K562 (cell line): Measurements from ENCODE around the gene COMMD1. TPM values are rescaled to one million over a fixed set of nuclear protein-coding genes. Genes with fewer than 3 reads are reported as not detected.

ENCODE experiments used
- ATAC-seq: fragments of 200-7000 bp; cut with Tn5 transposase; 3 replicates; pipeline ENCODE4 v1.9.1; 2020; ENCODE audit warnings: moderate library complexity
- BruUV-seq: library from RNA; stranded (reverse); fragments of 400-500 nt; replicated peaks from 2 replicates; lab custom pipeline; 2021; lab: Mats Ljungman, UMichigan
- CTCF ChIA-PET: fragments of 300-600 bp; formaldehyde crosslinking; extraction: SDS; loops from one replicate; lab custom pipeline; 2021; ENCODE audit warnings: low intra/inter-chr PET ratio; lab: Yijun Ruan, JAX
- POLR2A ChIA-PET: fragments of 300-600, 350-650 bp; sonication (Branson Sonifier 250); formaldehyde crosslinking; extraction: SDS; loops from one replicate; lab custom pipeline; 2021; ENCODE audit warnings: antibody characterized with exemption, inconsistent platforms; lab: Yijun Ruan, JAX
- DNase-seq, 4 experiments: peaks; one replicate each; pipeline versions ENCODE4 v3.0.0 to v3.0.0-alpha.2; 2011 to 2018; ENCODE audit warnings: low spot score in 3 of 4, mixed read lengths in 3 of 4; ENCODE audit errors: extremely low read depth in 1 of 4
- FAIRE-seq: peaks from 2 replicates; lab custom pipeline; 2011; peaks lifted over from hg19 to GRCh38; lab: Jason Lieb, UNC
- H2AFZ ChIP-seq: 2 replicates; pipeline ENCODE4 v1.6.0; 2011; ENCODE audit warnings: low read depth, low read length, control low read depth, inconsistent platforms
- H3K27ac ChIP-seq: fragments of 200-600 bp; 3 replicates; pipeline ENCODE4 v1.8.0; 2011; ENCODE audit warnings: low read depth, mild to moderate bottlenecking, control low read depth, inconsistent platforms, low read length, moderate library complexity, mixed read lengths; ENCODE audit errors: extremely low read depth
- H3K27me3 ChIP-seq, 2 experiments: fragments of 300-600 bp in 1 of 2; 2 replicates in 1 of 2; 3 replicates in 1 of 2; pipeline versions ENCODE4 v1.6.0 to v1.8.0; 2011; ENCODE audit warnings: inconsistent platforms in 2 of 2, low read length in 2 of 2, mild to moderate bottlenecking in 1 of 2, mixed read lengths in 1 of 2, moderate library complexity in 1 of 2; ENCODE audit not compliant: control insufficient read depth in 2 of 2, insufficient read depth in 2 of 2
- H3K36me3 ChIP-seq: fragments of 300-600 bp; 3 replicates; pipeline ENCODE4 v1.8.0; 2011; ENCODE audit warnings: mild to moderate bottlenecking, low read length, inconsistent platforms; ENCODE audit not compliant: control insufficient read depth, insufficient read depth
- H3K4me1 ChIP-seq, 2 experiments: fragments of 200-600 bp in 1 of 2; replicated peaks in 1 of 2; 2 replicates in 1 of 2; 3 replicates in 1 of 2; pipeline versions ENCODE4 v1.5.1 to v1.8.0; 2011; ENCODE audit warnings: inconsistent platforms in 2 of 2, low read length in 2 of 2, mild to moderate bottlenecking in 1 of 2, mixed read lengths in 1 of 2, moderate library complexity in 1 of 2; ENCODE audit not compliant: control insufficient read depth in 2 of 2, insufficient read depth in 2 of 2
- H3K4me2 ChIP-seq: 2 replicates; pipeline ENCODE4 v1.6.1; 2011; ENCODE audit warnings: low read length, control low read depth, inconsistent platforms, mixed read lengths; ENCODE audit not compliant: insufficient read depth
- H3K4me3 ChIP-seq: fragments of 200-600 bp; sonication (generic), shearing (Covaris generic); 2 replicates; pipeline ENCODE4 v1.5.1; 2016; ENCODE audit warnings: control low read depth, inconsistent platforms
- H3K79me2 ChIP-seq: fragments of 200-600 bp; 3 replicates; pipeline ENCODE4 v1.8.0; 2011; ENCODE audit warnings: low read length, inconsistent platforms; ENCODE audit not compliant: control insufficient read depth, insufficient read depth
- H3K9ac ChIP-seq, 2 experiments: 2 replicates each; pipeline versions ENCODE4 v1.6.0 to v1.6.1; 2011; ENCODE audit warnings: low read depth in 2 of 2, low read length in 2 of 2, control low read depth in 1 of 2, inconsistent platforms in 1 of 2, mild to moderate bottlenecking in 1 of 2, mixed read lengths in 1 of 2; ENCODE audit not compliant: insufficient read depth in 1 of 2
- H3K9me1 ChIP-seq: one replicate; pipeline ENCODE4 v1.6.0; 2011; ENCODE audit warnings: inconsistent platforms, mild to moderate bottlenecking, low read length, moderate library complexity; ENCODE audit not compliant: control insufficient read depth, insufficient read depth
- H3K9me3 ChIP-seq: replicated peaks from 2 replicates; pipeline ENCODE4 v1.5.1; 2011; ENCODE audit warnings: low read depth, low read length, inconsistent platforms; ENCODE audit not compliant: control insufficient read depth, insufficient read depth
- H4K20me1 ChIP-seq: replicated peaks from 2 replicates; pipeline ENCODE4 v1.6.1; 2011; ENCODE audit warnings: low read length, inconsistent platforms, mixed read lengths; ENCODE audit not compliant: control insufficient read depth, insufficient read depth
- ATF3 ChIP-seq, 2 experiments: fragments of 450-650 bp in 1 of 2; sonication (generic) in 1 of 2; formaldehyde crosslinking in 1 of 2; IDR thresholded peaks in 1 of 2; conservative IDR thresholded peaks in 1 of 2; 2 replicates each; pipeline versions ENCODE4 v1.6.1 to v1.8.1; 2016 to 2023; ENCODE audit warnings: mild to moderate bottlenecking in 2 of 2, moderate library complexity in 2 of 2, inconsistent platforms in 1 of 2, missing genetic modification reagents in 1 of 2
- CEBPG ChIP-seq, 3 experiments: fragments of 200-800 bp in 1 of 3; sonication (Bioruptor generic) in 1 of 3; sonication (generic) in 1 of 3; formaldehyde crosslinking in 1 of 3; IDR thresholded peaks in 2 of 3; conservative IDR thresholded peaks in 1 of 3; 2 replicates each; pipeline versions ENCODE4 v1.6.1 to v1.8.0; 2016 to 2022; ENCODE audit warnings: missing compliant biosample characterization in 2 of 3, missing genetic modification characterization in 2 of 3, mild to moderate bottlenecking in 1 of 3, missing genetic modification reagents in 1 of 3
- TAF1 ChIP-seq: IDR thresholded peaks from 2 replicates; pipeline ENCODE4 v1.6.1; 2011; ENCODE audit warnings: mild to moderate bottlenecking, low read length, moderate library complexity; ENCODE audit not compliant: insufficient read depth, control insufficient read depth, severe bottlenecking; ENCODE audit errors: extremely low read depth
- WGBS: fragments of 100-300 bp; shearing (Covaris generic); methylation state at CpG from one replicate; pipeline ENCODE4 v1.1.6; 2016; ENCODE audit warnings: low coverage, mixed read lengths; ENCODE audit not compliant: insufficient coverage; ENCODE audit errors: missing lambda C conversion rate; 5-methylcytosine and 5-hydroxymethylcytosine counted together
- in situ Hi-C: fragments of 300-500 bp; cut with MboI; formaldehyde crosslinking; loops from 4 replicates; pipeline ENCODE4 v1.15.0; 2018; ENCODE audit warnings: inconsistent platforms, mixed read lengths
- intact Hi-C: fragments of 100-400 bp; cut with micrococcal nuclease; formaldehyde crosslinking; loops from 2 replicates; pipeline ENCODE4 v1.14.2; 2022
- polyA plus RNA-seq, 8 experiments: library from polyadenylated mRNA; depleted of rRNA in 4 of 8; stranded (reverse) in 5 of 8; unstranded in 3 of 8; fragments of >200 nt; fragmentation: Nextera tagmentation in 2 of 8; fragmentation: Illumina TruSeq in 1 of 8; extraction: Ambion mirVana in 2 of 8; extraction: Trizol in 1 of 8; gene quantifications; 2 replicates each; pipeline versions ENCODE4 v1.2.1 to v1.2.3, GENCODE V29; 2011 to 2014; ENCODE audit warnings: inconsistent platforms in 1 of 8, missing spikeins in 1 of 8
- total RNA-seq, 7 experiments: library from RNA; depleted of rRNA in 6 of 7; stranded (reverse); fragments of >200 nt in 6 of 7; fragmentation: Illumina TruSeq in 2 of 7; extraction: Trizol in 2 of 7; gene quantifications; 2 replicates each; pipeline versions ENCODE4 v1.2.1 to v1.2.3, GENCODE V29; 2011 to 2021; ENCODE audit warnings: low replicate concordance in 1 of 7

COMMD1 gene
- total and polyA plus RNA-seq, 9 of the 15 experiments (the other 6 are each of a cell fraction or from before 2014, with no cell fraction given), result 14.4 to 77.0 (median 21.4) TPM

- Histone ChIP-seq H3K79me2 (no peaks in the 10 kb centered on the region), H3K9me1 (no peaks in the 10 kb centered on the region), H3K27ac (no peak overlapping the region), H3K4me1 (peaks cover 0 to 12% of the 10 kb centered on the region in 2 experiments; a peak in 2 of 5 replicates), H3K27me3 (no peaks in the 10 kb centered on the region), H3K9me3 (no peaks in the 10 kb centered on the region), H2AFZ (no peak overlapping the region), H3K36me3 (no peaks in the 10 kb centered on the region), H3K4me2 (no peak overlapping the region), H3K9ac (no peak overlapping the region), H3K4me3 (no peak overlapping the region)
- WGBS, result 31% methylated on average over 4 of the region's 4 CpGs
- CTCF ChIA-PET, result interaction anchor here (0.7 kb wide), 2 partner anchors 194 to 1369 kb away, joined by 3 read pairs; no protein-coding TSS in a partner anchor
- DNase-seq, result no peak
- POLR2A ChIA-PET, result interaction anchor here (0.6 to 1.2 kb wide), 2 partner anchors 303 to 438 kb away, joined by 3 to 4 read pairs; no protein-coding TSS in a partner anchor
- FAIRE-seq, result no peak
- ATAC-seq, result peak; percentile 72
- in situ Hi-C loops, result no loop called here
- TF ChIP-seq TAF1 (no peak), ATF3 (IDR thresholded peaks at IDR 0.05) (peak; percentile 64), ATF3 (CRISPR knock-in tag; conservative IDR thresholded peaks at IDR 0.05) (no peak), CEBPG (CRISPR knock-in tag; IDR thresholded peaks at IDR 0.05) (0 out of 2 replicates have a peak, but pooled peaks have one; percentile 17), CEBPG (tag; conservative IDR thresholded peaks at IDR 0.05 in 1 of 2, IDR thresholded peaks at IDR 0.05 in 1 of 2) (peak; percentile 48 to 70; a peak in 3 of 4 replicates)
- TF ChIP-seq, all 486 proteins: peak for 2
- intact Hi-C loops, result loop anchor here (1.0 to 10.0 kb wide), 2 partner anchors 220 to 302 kb away; no protein-coding TSS in a partner anchor
- no peaks in the 10 kb centered on the region for H4K20me1 ChIP-seq
- no TSS peak for BruUV-seq
Observed at GRCh38 chr2:61995065-61995464, 89.6 kb downstream of the COMMD1 start.
